Stimulated activated CD4-positive, alpha-beta T cell treated with anti-CD3 and anti-CD28 coated beads, Interleukin-4, amount 100 ng/mL, for 48 hours (primary cell): ENCODE data around the gene EPHA5.
"Not testable (repeated sequence)": the region's sequence is repeated elsewhere in the genome, so short reads cannot be mapped to it uniquely, and the experiment has no call there.

Source experiments
- DNase-seq, 2 donors: peaks; one replicate each; pipeline ENCODE4 v3.0.0-alpha.2; 2020; ENCODE audit warnings: low read depth in 2 of 2

EPHA5 gene

DNA sequence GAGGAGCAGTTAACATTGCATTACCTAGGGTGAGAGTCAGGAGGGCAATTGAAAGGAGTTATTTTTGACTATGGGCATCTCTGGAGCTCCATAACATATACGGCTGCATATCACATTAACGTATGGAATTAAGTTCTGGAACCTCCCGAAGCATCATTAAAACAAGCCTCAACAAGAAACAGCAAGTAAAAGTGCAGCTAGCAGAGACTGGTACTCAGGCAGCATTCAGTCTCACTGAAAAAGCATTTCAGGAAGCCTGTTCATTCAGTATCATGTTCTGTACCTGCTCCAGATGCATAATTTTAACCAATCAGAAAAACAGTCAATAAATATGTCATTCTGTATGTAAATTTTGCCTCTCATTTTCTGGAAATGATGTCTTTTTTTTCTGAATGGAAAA lies 299.6 kb downstream of the EPHA5 start:
- no peak for DNase-seq

DNA sequence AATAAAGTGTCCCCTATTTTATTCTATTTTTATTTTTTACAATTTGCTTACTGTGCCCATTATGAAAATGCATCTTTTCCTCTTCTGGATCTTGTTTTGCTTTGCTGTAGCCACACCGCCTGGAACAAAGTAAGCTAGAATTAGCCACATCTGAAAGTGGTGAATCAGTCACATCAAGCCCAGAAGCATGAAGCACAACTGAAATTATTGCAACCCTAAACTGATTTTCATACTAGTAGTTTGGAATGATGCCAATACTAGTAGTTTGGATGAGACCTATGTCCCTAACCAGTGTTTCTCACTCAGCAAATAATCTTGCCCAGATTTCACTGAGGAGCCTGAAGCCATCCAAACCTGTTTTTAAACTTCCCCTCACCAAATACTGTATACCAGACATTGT lies 303.0 kb downstream of the EPHA5 start:
- no peak for DNase-seq

GRCh38 chr4:65358914-65359313 lies 311.4 kb downstream of the EPHA5 start:
- DNase-seq, result no peak

GRCh38 chr4:65353098-65353497 lies 317.2 kb downstream of the EPHA5 start:
- DNase-seq, result no peak

GRCh38 chr4:65344278-65344825 lies 325.9 kb downstream of the EPHA5 start:
- DNase-seq, result no peak

GRCh38 chr4:65343342-65343741 lies 326.9 kb downstream of the EPHA5 start:
- no peak for DNase-seq

- no peak for DNase-seq
Measured at GRCh38 chr4:65341557-65341956, 328.7 kb downstream of the EPHA5 start.

GRCh38 chr4:65340382-65341109 lies 329.7 kb downstream of the EPHA5 start:
- DNase-seq, result no peak

- DNase-seq, result no peak
Measured at GRCh38 chr4:65337371-65337770, 332.9 kb downstream of the EPHA5 start.

GRCh38 chr4:65336465-65336864 lies 333.8 kb downstream of the EPHA5 start:
- DNase-seq, result no peak

DNA sequence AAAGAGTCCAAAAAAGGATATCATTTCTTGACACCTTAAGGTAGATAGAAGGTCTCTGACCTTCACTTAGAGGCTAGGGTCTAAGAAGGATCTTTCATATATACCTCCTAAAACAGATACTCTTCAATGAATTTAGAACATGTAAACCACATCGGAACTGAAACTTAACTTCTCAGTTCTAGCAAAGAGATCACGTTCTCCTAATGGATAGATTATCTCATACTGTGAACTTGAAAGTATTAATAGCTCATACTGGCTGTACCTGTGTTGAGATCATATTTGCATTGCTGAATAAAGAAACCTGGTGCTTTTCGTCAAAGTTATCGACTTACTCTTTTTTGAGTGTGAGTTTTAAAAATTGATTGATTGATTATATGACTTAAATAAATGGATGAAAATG lies 353.8 kb downstream of the EPHA5 start:
- DNase-seq, result no peak

DNA sequence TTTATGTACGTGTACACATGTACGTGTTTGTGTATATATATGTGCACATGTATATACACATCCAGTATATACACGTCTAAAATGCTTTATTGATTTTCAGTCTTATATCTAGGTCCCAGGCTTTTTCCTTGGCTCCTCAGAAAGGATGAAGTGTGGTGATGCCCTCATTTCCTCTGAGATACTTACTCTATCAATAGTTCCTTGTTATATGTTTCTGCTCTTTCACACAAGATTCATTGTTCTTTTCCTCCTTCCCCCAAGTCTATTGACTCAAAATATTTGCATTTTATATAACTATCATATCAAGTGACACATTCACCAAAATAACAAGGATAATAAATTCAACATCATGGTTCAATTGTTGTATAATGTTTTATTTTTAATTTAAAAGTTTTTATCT lies 359.2 kb downstream of the EPHA5 start:
- DNase-seq, result no peak

DNA sequence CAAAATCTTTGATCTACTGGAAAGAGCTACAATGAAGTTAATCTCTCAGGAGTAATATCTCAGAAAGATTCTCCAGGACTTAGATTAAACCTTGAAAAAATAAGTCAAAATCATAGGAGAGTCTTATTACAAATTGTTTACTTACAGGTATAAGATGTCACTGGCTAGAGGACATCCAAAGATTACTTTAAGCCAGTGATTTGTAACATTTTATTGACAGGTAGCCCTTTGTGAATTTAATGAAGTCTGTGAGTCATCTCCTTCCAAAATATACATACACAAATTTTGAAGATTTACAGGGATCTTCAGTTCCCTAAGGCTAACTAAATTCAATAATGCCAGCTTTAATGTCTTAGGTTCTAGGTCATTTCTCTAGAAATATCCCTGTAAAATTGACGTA lies 359.7 kb downstream of the EPHA5 start:
- DNase-seq, result no peak

DNA sequence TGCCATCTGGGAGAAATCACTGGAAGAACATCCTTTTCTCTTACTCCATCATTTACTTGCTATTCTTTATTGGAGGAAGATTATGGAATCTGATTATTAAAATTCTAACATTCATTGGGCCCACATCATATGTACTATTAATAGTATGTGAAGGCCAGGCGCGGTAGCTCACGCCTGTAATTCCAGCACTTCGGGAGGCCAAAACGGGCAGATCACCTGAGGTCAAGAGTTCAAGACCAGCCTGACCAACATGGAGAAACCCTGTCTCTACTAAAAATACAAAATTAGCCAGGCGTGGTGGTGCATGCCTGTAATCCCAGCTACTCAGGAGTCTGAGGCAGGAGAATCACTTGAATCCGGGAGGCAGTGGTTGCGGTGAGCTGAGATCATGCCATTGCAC lies 361.7 kb downstream of the EPHA5 start:
- not testable (repeated sequence) for DNase-seq

GRCh38 chr4:65302145-65302544 lies 368.1 kb downstream of the EPHA5 start:
- DNase-seq, result no peak

DNA sequence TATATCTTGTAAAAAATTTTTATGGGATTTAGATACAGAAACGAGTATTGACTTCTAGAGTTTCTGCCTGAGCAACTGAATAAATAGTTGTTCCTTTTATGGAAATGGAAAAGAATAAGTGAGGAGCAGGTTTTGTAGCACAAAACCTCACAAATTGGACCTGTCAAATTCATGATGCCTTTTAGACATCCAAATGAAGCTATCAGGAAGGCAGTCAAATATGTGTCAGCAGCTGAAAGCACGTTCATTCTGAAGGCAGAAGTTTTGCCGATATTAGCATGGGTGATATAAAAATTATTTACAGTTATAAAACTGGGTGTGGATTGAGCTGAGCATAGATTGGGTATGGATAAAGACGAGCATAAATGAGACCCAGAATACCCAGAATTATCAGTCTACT lies 374.0 kb downstream of the EPHA5 start:
- DNase-seq, result no peak

DNA sequence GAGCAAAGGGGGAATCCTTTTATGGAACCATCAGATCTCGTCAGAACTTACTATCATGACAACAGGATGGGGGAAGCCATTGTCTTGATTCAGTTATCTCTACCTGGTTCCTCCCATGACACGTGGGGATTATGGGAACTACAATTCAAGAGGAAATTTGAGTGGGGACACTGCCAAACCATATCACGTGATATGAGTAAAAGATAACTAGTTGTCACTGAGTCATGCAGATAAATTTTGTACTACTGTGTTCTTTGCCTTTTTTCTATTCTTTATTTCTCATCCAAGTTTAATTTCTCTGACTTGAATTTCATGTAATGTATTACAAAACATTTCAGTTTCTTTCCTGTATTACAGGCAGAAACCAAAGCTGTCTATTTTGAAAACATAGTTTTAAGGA lies 383.2 kb downstream of the EPHA5 start:
- no peak for DNase-seq
